ENCODE results near the gene NR3C1.

The NR3C1 gene

GRCh38 chr5:143228597-143229293 lies 174.7 kb downstream of the NR3C1 start:
- no peak for DNase-seq
